ENCODE results near the gene PLEKHH1.

PLEKHH1 gene

GRCh38 chr14:67502867-67503266, 30.2 kb upstream of the PLEKHH1 start:
- TF ChIP-seq, protein P1, sequence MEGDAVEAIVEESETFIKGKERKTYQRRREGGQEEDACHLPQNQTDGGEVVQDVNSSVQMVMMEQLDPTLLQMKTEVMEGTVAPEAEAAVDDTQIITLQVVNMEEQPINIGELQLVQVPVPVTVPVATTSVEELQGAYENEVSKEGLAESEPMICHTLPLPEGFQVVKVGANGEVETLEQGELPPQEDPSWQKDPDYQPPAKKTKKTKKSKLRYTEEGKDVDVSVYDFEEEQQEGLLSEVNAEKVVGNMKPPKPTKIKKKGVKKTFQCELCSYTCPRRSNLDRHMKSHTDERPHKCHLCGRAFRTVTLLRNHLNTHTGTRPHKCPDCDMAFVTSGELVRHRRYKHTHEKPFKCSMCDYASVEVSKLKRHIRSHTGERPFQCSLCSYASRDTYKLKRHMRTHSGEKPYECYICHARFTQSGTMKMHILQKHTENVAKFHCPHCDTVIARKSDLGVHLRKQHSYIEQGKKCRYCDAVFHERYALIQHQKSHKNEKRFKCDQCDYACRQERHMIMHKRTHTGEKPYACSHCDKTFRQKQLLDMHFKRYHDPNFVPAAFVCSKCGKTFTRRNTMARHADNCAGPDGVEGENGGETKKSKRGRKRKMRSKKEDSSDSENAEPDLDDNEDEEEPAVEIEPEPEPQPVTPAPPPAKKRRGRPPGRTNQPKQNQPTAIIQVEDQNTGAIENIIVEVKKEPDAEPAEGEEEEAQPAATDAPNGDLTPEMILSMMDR (IDR thresholded peaks at IDR 0.05; ENCODE audit: low read depth, low read length, missing control alignments) = no peak
- Histone ChIP-seq H3K4me3 (ENCODE audit: low read depth, low read length) (no peak overlapping the region), H3K36me3 (replicated peaks) (no peaks in the 10 kb centered on the region), H3K27me3 (replicated peaks) (no peaks in the 10 kb centered on the region), H3K27ac (no peak overlapping the region)
- in situ Hi-C loops (cut with HindIII; ENCODE audit: low pct_ligation_motif_present, low sequenced_read_pairs) = no loop called here
- DNase-seq = no peak

DNA sequence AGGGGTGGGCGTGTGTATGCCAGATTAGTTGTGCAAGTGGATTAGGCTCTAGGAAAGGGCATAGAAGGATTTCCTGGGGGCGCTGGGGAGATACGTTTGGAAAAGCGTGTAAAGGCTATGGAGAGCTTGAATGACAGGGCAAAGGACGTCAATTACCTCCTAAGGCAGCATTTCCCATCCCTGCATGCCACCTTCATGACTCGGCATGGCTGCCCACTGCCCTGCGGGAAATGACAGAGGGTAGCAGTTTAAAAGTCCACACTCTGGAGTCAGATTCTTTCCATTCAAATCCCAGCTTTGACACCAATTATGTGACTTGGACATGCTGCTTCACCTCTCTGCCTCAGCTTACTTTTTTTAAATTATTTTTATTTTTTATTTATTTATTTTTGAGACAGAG, 29.8 kb upstream of the PLEKHH1 start:
- DNase-seq = no peak
- Histone ChIP-seq H3K36me3 (replicated peaks) (no peaks in the 10 kb centered on the region), H3K4me3 (ENCODE audit: low read depth, low read length) (no peak overlapping the region), H3K27me3 (replicated peaks) (peaks cover 2% of the 10 kb centered on the region), H3K27ac (no peak overlapping the region)
- in situ Hi-C loops (cut with HindIII; ENCODE audit: low pct_ligation_motif_present, low sequenced_read_pairs) = no loop called here
- TF ChIP-seq, protein P1 (IDR thresholded peaks at IDR 0.05; ENCODE audit: low read depth, low read length, missing control alignments) = no peak

- DNase-seq = no peak
These were observed 27.8 kb upstream of the PLEKHH1 start for GRCh38 chr14:67505254-67505653.

DNA sequence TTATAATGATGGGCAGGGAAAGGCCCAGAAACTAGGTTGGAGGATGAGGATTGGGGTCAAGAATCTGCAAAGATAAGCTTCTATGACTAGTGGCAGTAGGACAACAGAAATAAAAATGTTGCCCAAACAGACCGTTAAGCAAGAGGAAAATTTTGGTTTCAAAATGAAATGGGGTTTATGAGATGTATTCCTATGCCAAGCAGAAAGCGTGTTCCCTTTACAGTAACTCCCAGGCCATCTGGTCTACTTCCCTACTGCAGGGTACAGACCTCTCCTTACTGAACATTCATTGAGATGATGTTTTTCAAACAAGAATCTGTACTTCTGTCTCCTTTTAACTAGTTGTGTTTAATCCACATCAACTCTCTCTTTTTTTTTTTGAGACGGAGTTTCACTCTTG, 24.1 kb upstream of the PLEKHH1 start:
- in situ Hi-C loops (cut with HindIII; ENCODE audit: low pct_ligation_motif_present, low sequenced_read_pairs) = no loop called here
- DNase-seq = no peak
- no peak overlapping the region for H3K27ac ChIP-seq
- TF ChIP-seq, protein P1 (IDR thresholded peaks at IDR 0.05; ENCODE audit: low read depth, low read length, missing control alignments) = no peak
- H3K27me3 ChIP-seq (replicated peaks) = peaks cover 2% of the 10 kb centered on the region
- no peak overlapping the region for H3K4me3 ChIP-seq (ENCODE audit: low read depth, low read length)
- H3K36me3 ChIP-seq (replicated peaks) = no peaks in the 10 kb centered on the region

More at GRCh38 chr14:67505254-67505653, 27.8 kb upstream of the PLEKHH1 start:
- TF ChIP-seq, protein P1 (IDR thresholded peaks at IDR 0.05; ENCODE audit: low read depth, low read length, missing control alignments) = no peak
- no peak overlapping the region for H3K27ac ChIP-seq
- in situ Hi-C loops (cut with HindIII; ENCODE audit: low pct_ligation_motif_present, low sequenced_read_pairs) = no loop called here
- H3K36me3 ChIP-seq (replicated peaks) = no peaks in the 10 kb centered on the region
- peaks cover 2% of the 10 kb centered on the region for H3K27me3 ChIP-seq (replicated peaks)
- H3K4me3 ChIP-seq (ENCODE audit: low read depth, low read length) = no peak overlapping the region

- Histone ChIP-seq H3K27me3 (replicated peaks) (peaks cover 2% of the 10 kb centered on the region), H3K27ac (no peak overlapping the region), H3K4me3 (ENCODE audit: low read depth, low read length) (no peak overlapping the region), H3K36me3 (replicated peaks) (no peaks in the 10 kb centered on the region)
- in situ Hi-C loops (cut with HindIII; ENCODE audit: low pct_ligation_motif_present, low sequenced_read_pairs) = no loop called here
- no peak for DNase-seq
- TF ChIP-seq, protein P1 (IDR thresholded peaks at IDR 0.05; ENCODE audit: low read depth, low read length, missing control alignments) = no peak
These were observed 23.0 kb upstream of the PLEKHH1 start for GRCh38 chr14:67510121-67510520.

DNA sequence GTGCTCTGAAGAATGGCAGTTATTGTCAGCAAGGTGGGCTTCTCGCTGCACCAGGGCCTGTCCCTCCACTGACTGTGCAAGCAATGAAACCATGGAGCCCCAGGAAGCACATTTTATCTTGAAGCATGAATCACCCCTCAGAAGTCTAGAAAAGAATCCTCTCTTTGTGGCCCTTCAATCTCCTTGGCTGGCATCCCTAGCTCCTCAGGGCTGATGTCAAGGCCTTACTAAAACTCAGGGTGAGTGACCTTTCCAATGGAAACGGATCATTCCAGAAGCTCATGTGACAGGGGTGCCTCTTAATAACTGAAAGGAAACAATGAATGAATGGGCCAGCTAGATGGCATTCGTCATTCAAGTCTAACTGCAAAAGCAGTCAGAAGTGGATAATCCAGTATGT, 22.3 kb upstream of the PLEKHH1 start:
- no peak overlapping the region for H3K4me3 ChIP-seq (ENCODE audit: low read depth, low read length)
- TF ChIP-seq, protein P1 (IDR thresholded peaks at IDR 0.05; ENCODE audit: low read depth, low read length, missing control alignments) = no peak
- in situ Hi-C loops (cut with HindIII; ENCODE audit: low pct_ligation_motif_present, low sequenced_read_pairs) = no loop called here
- no peaks in the 10 kb centered on the region for H3K36me3 ChIP-seq (replicated peaks)
- peaks cover 2% of the 10 kb centered on the region for H3K27me3 ChIP-seq (replicated peaks)
- no peak overlapping the region for H3K27ac ChIP-seq
- no peak for DNase-seq

All from brain microvascular endothelial cell (primary cell).